ENCODE data around the gene PANK2.

- TF ChIP-seq USF1 (IDR thresholded peaks at IDR 0.05) (no peak), EP300 (IDR thresholded peaks at IDR 0.05; ENCODE audit: borderline replicate concordance) (no peak), RAD21 (IDR thresholded peaks at IDR 0.05; ENCODE audit: low read depth) (no peak), YY1 (IDR thresholded peaks at IDR 0.05; ENCODE audit: low read depth) (no peak), REST (IDR thresholded peaks at IDR 0.05; ENCODE audit: low read depth) (no peak), TEAD4 (IDR thresholded peaks at IDR 0.05) (no peak), FOXM1 (IDR thresholded peaks at IDR 0.05; ENCODE audit: borderline replicate concordance, low read depth) (no peak), NFIC (IDR thresholded peaks at IDR 0.05) (no peak), CEBPB (IDR thresholded peaks at IDR 0.05) (no peak), TCF12 (IDR thresholded peaks at IDR 0.05; ENCODE audit: low read depth) (no peak), ZBTB7A (IDR thresholded peaks at IDR 0.05; ENCODE audit: low read depth) (no peak)
Observed at GRCh38 chr20:3894796-3895195, 5.6 kb downstream of the PANK2 start.
